Astrocyte (in vitro differentiated cells and primary cell): ENCODE data around the gene HTR3D.

Experiments used
- EZH2 ChIP-seq: IDR thresholded peaks from 2 replicates; pipeline ENCODE4 v1.6.1; 2012; ENCODE audit warnings: mild to moderate bottlenecking, low read length, inconsistent platforms; ENCODE audit not compliant: insufficient read depth
- TF ChIP-seq, protein P1 (sequence below): IDR thresholded peaks from 2 replicates; pipeline ENCODE4 v1.5.1; 2011; ENCODE audit warnings: low read depth, mild to moderate bottlenecking, inconsistent platforms, low read length, moderate library complexity; ENCODE audit not compliant: insufficient read depth

GRCh38 chr3:184002469-184002868 lies 29.1 kb upstream of the HTR3D start:
- TF ChIP-seq, protein P1, sequence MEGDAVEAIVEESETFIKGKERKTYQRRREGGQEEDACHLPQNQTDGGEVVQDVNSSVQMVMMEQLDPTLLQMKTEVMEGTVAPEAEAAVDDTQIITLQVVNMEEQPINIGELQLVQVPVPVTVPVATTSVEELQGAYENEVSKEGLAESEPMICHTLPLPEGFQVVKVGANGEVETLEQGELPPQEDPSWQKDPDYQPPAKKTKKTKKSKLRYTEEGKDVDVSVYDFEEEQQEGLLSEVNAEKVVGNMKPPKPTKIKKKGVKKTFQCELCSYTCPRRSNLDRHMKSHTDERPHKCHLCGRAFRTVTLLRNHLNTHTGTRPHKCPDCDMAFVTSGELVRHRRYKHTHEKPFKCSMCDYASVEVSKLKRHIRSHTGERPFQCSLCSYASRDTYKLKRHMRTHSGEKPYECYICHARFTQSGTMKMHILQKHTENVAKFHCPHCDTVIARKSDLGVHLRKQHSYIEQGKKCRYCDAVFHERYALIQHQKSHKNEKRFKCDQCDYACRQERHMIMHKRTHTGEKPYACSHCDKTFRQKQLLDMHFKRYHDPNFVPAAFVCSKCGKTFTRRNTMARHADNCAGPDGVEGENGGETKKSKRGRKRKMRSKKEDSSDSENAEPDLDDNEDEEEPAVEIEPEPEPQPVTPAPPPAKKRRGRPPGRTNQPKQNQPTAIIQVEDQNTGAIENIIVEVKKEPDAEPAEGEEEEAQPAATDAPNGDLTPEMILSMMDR: no peak
- TF ChIP-seq EZH2: no peak
